ENCODE measurements around the gene BRINP2.

The BRINP2 gene

GRCh38 chr1:177219554-177220458, 49.0 kb downstream of the BRINP2 start:
- no peak for DNase-seq (ENCODE audit: low read depth in 2 of 2)

- no peak for DNase-seq (ENCODE audit: low read depth in 2 of 2)
Measured at GRCh38 chr1:177223359-177223758, 52.6 kb downstream of the BRINP2 start.

- DNase-seq (ENCODE audit: low read depth in 2 of 2) = no peak
Measured at GRCh38 chr1:177227978-177228692, 57.4 kb downstream of the BRINP2 start.

- no peak for DNase-seq (ENCODE audit: low read depth in 2 of 2)
Measured at GRCh38 chr1:177228693-177229065, 57.9 kb downstream of the BRINP2 start.

- DNase-seq (ENCODE audit: low read depth in 2 of 2) = no peak
Measured at GRCh38 chr1:177229781-177230180, 59.0 kb downstream of the BRINP2 start.

GRCh38 chr1:177230228-177231016, 59.7 kb downstream of the BRINP2 start:
- no peak for DNase-seq (ENCODE audit: low read depth in 2 of 2)

GRCh38 chr1:177235350-177235749, 64.6 kb downstream of the BRINP2 start:
- DNase-seq (ENCODE audit: low read depth in 2 of 2) = no peak

- DNase-seq (ENCODE audit: low read depth in 2 of 2) = no peak
Measured at GRCh38 chr1:177236962-177237361, 66.2 kb downstream of the BRINP2 start.

- no peak for DNase-seq (ENCODE audit: low read depth in 2 of 2)
Measured at GRCh38 chr1:177238967-177239366, 68.2 kb downstream of the BRINP2 start.

GRCh38 chr1:177239792-177240191, 69.0 kb downstream of the BRINP2 start:
- no peak for DNase-seq (ENCODE audit: low read depth in 2 of 2)

GRCh38 chr1:177243773-177244172, 73.0 kb downstream of the BRINP2 start:
- no peak for DNase-seq (ENCODE audit: low read depth in 2 of 2)

GRCh38 chr1:177246710-177247580, 76.2 kb downstream of the BRINP2 start:
- DNase-seq (ENCODE audit: low read depth in 2 of 2) = no peak

- no peak for DNase-seq (ENCODE audit: low read depth in 2 of 2)
Measured at GRCh38 chr1:177247623-177248176, 76.9 kb downstream of the BRINP2 start.

GRCh38 chr1:177248258-177248657, 77.5 kb downstream of the BRINP2 start:
- no peak for DNase-seq (ENCODE audit: low read depth in 2 of 2)

GRCh38 chr1:177249231-177249630, 78.5 kb downstream of the BRINP2 start:
- DNase-seq (ENCODE audit: low read depth in 2 of 2) = no peak

GRCh38 chr1:177252877-177253276, 82.1 kb downstream of the BRINP2 start:
- no peak for DNase-seq (ENCODE audit: low read depth in 2 of 2)

- no peak for DNase-seq (ENCODE audit: low read depth in 2 of 2)
Measured at GRCh38 chr1:177255411-177255810, 84.7 kb downstream of the BRINP2 start.

- no peak for DNase-seq (ENCODE audit: low read depth in 2 of 2)
Measured at GRCh38 chr1:177256153-177257075, 85.7 kb downstream of the BRINP2 start.

GRCh38 chr1:177257128-177257527, 86.4 kb downstream of the BRINP2 start:
- DNase-seq (ENCODE audit: low read depth in 2 of 2) = no peak

- no peak for DNase-seq (ENCODE audit: low read depth in 2 of 2)
Measured at GRCh38 chr1:177257576-177257975, 86.8 kb downstream of the BRINP2 start.

All from stimulated activated CD8-positive, alpha-beta memory T cell treated with anti-CD3 and anti-CD28 coated beads, Interleukin-15, amount 100 ng/mL, for 4 hours (primary cell).